D721Med (cell line): ENCODE results near the gene CPNE2.

Experiments used
- DNase-seq: peaks from one replicate; pipeline ENCODE4 v3.0.0; 2011; ENCODE audit warnings: low spot score; ENCODE audit not compliant: insufficient read length
- FAIRE-seq: peaks from 2 replicates; lab custom pipeline; 2011; peaks lifted over from hg19 to GRCh38; lab: Jason Lieb, UNC
- TF ChIP-seq, protein P1 (sequence below): IDR thresholded peaks from 2 replicates; pipeline ENCODE4 v1.5.1; 2012; ENCODE audit warnings: mild to moderate bottlenecking, control low read depth; ENCODE audit not compliant: insufficient read depth; ENCODE audit errors: missing control alignments

CPNE2 gene

DNA sequence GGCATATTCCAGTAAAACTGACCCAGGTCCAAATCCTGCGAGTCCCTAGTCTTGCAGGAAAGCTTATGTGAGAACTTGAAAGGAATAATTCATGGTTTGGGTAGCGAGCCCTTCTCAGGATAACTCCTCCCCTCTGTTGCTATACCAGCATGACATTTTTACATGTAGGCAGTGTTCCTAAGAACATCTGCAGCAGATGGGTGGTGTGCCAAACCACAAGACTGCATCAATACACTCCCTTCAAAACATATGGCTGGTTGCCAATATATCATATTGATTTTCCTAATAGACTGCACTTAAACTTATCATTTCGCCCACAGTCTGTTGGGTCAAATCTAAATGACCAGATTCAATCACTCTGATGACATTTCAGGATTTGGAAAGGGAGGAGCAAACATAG, 73.6 kb downstream of the CPNE2 start:
- FAIRE-seq (no peak), DNase-seq (no peak)
- TF ChIP-seq, protein P1, sequence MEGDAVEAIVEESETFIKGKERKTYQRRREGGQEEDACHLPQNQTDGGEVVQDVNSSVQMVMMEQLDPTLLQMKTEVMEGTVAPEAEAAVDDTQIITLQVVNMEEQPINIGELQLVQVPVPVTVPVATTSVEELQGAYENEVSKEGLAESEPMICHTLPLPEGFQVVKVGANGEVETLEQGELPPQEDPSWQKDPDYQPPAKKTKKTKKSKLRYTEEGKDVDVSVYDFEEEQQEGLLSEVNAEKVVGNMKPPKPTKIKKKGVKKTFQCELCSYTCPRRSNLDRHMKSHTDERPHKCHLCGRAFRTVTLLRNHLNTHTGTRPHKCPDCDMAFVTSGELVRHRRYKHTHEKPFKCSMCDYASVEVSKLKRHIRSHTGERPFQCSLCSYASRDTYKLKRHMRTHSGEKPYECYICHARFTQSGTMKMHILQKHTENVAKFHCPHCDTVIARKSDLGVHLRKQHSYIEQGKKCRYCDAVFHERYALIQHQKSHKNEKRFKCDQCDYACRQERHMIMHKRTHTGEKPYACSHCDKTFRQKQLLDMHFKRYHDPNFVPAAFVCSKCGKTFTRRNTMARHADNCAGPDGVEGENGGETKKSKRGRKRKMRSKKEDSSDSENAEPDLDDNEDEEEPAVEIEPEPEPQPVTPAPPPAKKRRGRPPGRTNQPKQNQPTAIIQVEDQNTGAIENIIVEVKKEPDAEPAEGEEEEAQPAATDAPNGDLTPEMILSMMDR, result no peak

DNA sequence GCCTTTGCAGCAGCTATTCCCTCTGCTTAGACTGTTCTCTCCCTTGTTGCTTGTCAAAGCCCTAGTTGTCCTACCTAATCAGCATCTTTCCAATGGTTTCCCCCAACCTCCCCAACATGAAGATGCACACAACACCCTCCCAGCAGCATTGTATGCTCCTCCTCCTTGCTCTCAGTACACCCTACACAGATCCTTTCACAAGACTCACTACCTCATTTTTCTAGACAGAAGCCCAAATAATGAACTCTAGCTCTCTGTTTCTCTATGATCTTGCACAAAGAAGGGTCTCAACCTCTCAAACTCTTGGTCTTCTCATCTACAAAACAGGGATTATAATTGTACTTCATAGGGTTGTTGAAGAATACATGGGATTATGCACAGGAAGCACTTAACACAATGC, 74.1 kb downstream of the CPNE2 start:
- TF ChIP-seq, protein P1, result no peak
- FAIRE-seq (no peak), DNase-seq (no peak)

DNA sequence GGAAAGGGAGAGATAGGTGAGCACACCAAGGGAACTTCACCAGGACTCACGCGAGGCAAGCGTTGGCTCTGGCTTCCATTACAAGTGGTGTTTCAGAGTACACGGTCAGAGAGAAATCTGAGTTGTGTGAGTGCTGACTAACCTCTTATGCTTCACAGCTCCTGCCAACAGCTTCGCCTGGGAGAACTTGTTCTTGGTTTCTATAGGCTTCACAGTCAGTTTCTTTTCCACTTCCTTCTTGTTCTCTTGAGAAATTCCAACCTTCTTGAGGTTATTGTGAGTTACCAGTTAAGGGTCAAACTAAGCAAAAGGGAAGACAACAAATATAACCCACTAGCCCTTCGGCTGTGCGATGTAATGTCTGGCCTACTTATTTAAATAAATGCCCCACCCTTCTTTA, 74.6 kb downstream of the CPNE2 start:
- TF ChIP-seq, protein P1, result no peak
- FAIRE-seq, result no peak

DNA sequence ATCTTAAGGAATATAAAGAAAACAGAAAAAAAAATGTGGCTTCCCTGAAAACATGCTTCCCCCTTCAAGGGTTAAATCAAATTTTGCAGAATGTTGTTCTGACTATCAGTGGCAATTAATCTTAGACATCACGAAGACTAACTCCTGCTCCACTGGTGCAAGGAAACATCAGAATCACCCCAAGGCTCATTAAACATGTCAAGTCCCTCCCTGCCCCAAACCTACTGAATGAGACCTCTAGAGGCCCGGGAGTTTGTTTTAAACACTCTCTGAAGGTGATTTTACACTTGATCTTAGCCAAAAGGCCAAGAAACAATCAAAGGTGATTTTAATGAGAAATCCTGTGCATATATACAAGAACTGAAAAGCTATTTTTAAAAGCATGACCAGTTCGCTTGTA, 75.2 kb downstream of the CPNE2 start:
- no peak for FAIRE-seq
- no peak for DNase-seq

More for the DNA sequence above, 74.6 kb downstream of the CPNE2 start:
- DNase-seq, result no peak

DNA sequence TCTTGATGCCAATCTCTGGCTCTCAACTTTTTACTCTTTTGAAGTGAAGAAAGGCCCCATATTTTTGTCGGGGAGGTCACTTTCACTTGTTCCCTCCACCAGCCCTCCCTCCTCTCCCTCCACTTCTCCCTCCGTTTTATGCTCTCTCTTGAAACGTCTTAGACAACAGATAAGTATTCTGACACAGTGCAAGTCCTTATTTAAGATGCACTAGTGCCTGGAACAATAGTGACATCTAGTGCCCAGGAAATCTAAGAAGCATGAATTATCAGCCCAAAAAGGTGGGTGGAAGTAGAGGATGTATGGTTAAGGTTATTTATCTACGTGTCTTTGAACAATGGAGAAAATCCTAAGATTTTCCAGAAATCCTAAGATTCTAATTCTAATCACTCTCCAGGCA, 75.6 kb downstream of the CPNE2 start:
- TF ChIP-seq, protein P1, result peak; percentile 57
- DNase-seq, result no peak
- no peak for FAIRE-seq

More for the DNA sequence above, 75.2 kb downstream of the CPNE2 start:
- TF ChIP-seq, protein P1, result no peak

DNA sequence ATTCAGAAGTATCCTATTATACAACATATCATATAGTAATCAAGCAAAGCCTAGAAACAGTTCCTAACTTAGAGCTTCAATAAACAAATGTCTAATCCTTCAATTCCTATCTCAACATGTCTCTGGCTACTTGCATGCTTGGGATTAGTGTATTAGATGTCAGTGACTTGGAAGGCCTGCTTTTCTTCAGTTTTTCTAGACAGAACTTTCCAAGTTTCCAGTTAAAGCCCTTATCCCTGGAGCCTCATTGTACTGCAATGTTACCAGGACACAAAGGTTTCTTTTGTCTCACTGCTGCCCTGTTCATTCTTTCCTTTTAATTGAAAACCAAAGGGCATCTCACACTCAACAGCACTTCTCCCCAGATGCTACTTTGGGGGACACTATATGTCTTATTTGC, 76.9 kb downstream of the CPNE2 start:
- DNase-seq (no peak), FAIRE-seq (no peak)
- TF ChIP-seq, protein P1, result no peak

DNA sequence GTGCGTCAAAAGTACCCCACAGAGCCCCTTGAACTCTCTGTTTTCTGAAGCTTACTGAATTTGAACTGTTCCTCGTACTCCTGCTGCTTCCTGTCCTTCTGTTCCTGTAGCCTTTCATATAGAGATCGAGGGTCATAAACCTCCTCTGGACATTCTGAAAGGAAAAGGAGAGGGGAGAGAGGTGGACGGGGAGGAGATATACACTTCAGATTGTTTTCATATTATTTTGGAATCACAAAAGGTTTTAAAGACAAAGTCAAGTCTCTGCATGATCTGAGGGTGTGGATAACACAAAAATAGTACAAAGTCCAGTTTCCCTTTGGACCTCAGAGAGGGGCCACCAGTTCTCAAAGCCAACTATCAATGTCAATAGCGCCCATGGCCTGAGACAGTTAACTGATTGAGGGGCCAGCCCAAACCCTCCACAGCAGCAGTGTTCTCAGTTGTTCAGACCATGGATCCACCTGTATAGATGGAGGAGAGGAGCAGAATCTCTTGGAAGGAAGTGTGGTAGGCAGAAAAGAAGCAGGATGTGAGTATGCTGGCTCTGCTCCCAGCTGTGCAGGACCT, 80.4 kb downstream of the CPNE2 start:
- TF ChIP-seq, protein P1, result no peak
- FAIRE-seq, result no peak
- DNase-seq, result no peak
